PFSK-1 (cell line): Measurements from ENCODE around the gene MYH14.

Source experiments
- FOXP2 ChIP-seq: optimal IDR thresholded peaks from 2 replicates; pipeline ENCODE3; 2011; ENCODE audit warnings: borderline replicate concordance, control low read depth, inconsistent platforms; ENCODE audit not compliant: insufficient read depth; ENCODE audit errors: extremely low read length, extremely low read depth
- POLR2AphosphoS5 ChIP-seq: IDR thresholded peaks from 2 replicates; pipeline ENCODE4 v1.6.1; 2012; ENCODE audit warnings: low read depth, mild to moderate bottlenecking, control low read depth, low read length, moderate library complexity
- REST ChIP-seq, 2 experiments: IDR thresholded peaks; 2 replicates each; pipeline versions ENCODE4 v1.6.1 to v1.8.0; 2011 to 2012; ENCODE audit warnings: low read depth in 2 of 2, low read length in 2 of 2, control low read depth in 1 of 2, inconsistent platforms in 1 of 2, mild to moderate bottlenecking in 1 of 2, moderate library complexity in 1 of 2; ENCODE audit not compliant: insufficient read depth in 1 of 2
- SIN3A ChIP-seq: IDR thresholded peaks from 2 replicates; pipeline ENCODE4 v1.6.1; 2012; ENCODE audit warnings: mild to moderate bottlenecking, low read length, moderate library complexity, borderline replicate concordance; ENCODE audit not compliant: insufficient read depth
- TAF1 ChIP-seq: IDR thresholded peaks from 2 replicates; pipeline ENCODE4 v1.6.1; 2012; ENCODE audit warnings: low read length, control low read depth, borderline replicate concordance; ENCODE audit not compliant: insufficient read depth

DNA sequence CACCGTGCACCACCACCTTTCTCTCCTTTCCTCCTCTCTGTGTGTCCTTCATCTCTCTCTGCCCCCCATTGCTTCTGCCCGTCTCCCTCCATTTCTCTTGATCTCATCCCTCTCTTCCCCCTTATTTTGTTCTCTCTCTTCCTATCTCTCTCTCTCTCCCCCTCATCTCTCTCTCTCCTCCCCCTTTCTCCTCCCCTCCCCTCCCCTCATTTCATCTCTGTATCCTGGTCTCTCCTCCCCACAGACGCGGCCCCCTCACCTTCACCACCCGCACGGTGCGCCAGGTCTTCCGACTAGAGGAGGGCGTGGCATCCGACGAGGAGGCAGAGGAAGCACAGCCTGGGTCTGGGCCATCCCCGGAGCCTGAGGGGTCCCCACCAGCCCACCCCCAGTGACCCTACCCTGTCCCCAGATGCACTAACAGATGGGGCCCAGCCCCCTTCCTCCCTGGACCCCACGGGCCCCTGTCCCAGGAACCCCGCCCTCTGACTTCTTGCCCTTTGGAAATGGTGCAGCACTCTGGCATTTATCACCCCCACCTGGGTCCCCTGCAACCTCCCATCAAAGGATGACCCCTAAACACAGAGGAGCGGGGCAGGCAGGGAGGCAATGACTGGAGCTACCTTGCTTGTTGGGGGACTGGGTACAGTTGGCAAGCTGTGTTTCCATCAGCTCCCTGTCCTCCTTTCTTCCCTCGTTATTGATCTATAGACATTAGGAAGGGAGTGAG lies 106.1 kb downstream of the MYH14 start:
- TF ChIP-seq REST (IDR thresholded peaks at IDR 0.05; ENCODE audit: insufficient read depth in 1 of 2, low read depth in 2 of 2, low read length in 2 of 2), result no peak
- TF ChIP-seq SIN3A, result no peak
- TF ChIP-seq POLR2AphosphoS5, result no peak
- TF ChIP-seq TAF1, result no peak
- no peak for TF ChIP-seq FOXP2
